ENCODE results near the gene BCL2L1. TPM values are rescaled to one million over a fixed set of nuclear protein-coding genes. Genes with fewer than 3 reads are reported as not detected.

Gene BCL2L1
- total and polyA plus RNA-seq, 2 experiments from 2014 or later = 56.3 to 83.8 TPM

DNA sequence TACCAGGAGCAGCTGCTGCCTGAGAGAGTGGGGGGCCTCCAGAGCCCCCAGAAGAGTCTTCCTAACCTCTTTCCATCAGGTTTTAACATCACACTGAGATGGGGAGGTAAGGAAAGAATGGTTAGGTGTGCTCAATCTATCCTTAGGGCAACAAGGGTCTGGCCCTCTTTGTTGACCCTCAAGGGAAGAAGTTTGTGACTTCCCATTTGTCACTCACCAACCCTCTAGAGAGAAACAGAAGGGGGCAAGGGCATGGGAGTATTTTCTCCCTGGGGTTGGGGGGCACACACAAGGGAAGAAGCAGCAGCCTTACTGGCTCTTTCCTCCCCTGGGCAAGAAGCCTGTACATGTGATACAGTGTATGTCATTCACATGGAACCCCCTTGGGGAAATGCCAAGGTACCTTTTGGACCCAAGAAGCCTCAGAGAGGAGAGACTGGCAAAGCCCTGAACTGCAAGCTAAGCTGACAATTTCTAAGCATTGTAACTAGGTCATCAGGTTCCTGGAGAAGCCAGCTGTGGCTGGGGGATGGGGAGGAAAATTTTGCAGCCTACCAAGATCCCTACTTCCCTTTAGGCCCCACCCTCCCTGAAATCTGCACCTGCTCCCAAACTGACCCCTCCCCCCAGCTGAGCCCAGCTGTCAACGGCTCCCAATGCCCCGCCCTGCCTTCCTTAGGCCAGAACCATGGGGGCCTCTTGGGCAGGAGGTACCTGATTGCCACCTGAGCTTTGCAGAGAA, 14.5 kb downstream of the BCL2L1 start:
- no peaks in the 10 kb centered on the region for H3K9me3 ChIP-seq (ENCODE audit: low read depth)
- peaks cover 21% of the 10 kb centered on the region for H3F3A ChIP-seq (ENCODE audit: insufficient read depth)
- DNase-seq = no peak
- no peak overlapping the region for H3K4me2 ChIP-seq (ENCODE audit: unreplicated experiment)
- H3K9me2 ChIP-seq (ENCODE audit: insufficient read depth) = no peaks in the 10 kb centered on the region
- peaks cover 12% of the 10 kb centered on the region for H3K36me3 ChIP-seq (ENCODE audit: low read depth)
- no peaks in the 10 kb centered on the region for H4K20me1 ChIP-seq (ENCODE audit: insufficient read depth)
- no peaks in the 10 kb centered on the region for H3K27me3 ChIP-seq (replicated peaks; ENCODE audit: insufficient read depth)
- TF ChIP-seq EZH2 (IDR thresholded peaks at IDR 0.05; ENCODE audit: insufficient read depth, poor library complexity, severe bottlenecking) (no peak), EZH2phosphoT487 (IDR thresholded peaks at IDR 0.05; ENCODE audit: insufficient read depth, low read depth) (no peak)
- peaks cover 94% of the 10 kb centered on the region for H3K79me2 ChIP-seq (ENCODE audit: insufficient read depth)
- no peak overlapping the region for H3K4me3 ChIP-seq
- H3K4me1 ChIP-seq (ENCODE audit: insufficient read depth) = peaks cover 38% of the 10 kb centered on the region
- H3K9ac ChIP-seq = no peak overlapping the region
- in situ Hi-C loops (cut with MboI) = no loop called here
- no peak overlapping the region for H3K27ac ChIP-seq
- WGBS, 2 experiments (ENCODE audit: low coverage in 1 of 2, low lambda C conversion rate in 2 of 2, missing lambda C conversion rate in 2 of 2) = 55 to 63% methylated on average over 2 of the region's 2 CpGs
- H2AFZ ChIP-seq = no peak overlapping the region

DNA sequence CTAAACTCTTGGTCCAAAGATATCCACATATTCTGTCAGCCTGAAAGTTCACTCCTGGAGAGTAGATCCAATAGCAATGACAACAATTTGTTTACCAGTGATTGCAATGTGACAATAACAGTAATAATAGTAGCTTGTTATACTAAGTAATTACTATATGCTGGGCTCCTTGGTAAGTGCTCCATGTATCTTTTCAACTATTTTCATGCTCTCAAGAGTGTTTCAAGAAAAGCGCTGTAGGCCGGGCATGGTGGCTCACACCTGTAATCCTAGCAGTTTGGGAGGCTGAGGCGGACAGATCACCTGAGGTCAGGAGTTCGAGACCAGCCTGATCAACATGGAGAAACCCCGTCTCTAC, 15.4 kb downstream of the BCL2L1 start:
- H3K9me2 ChIP-seq (ENCODE audit: insufficient read depth) = no peaks in the 10 kb centered on the region
- in situ Hi-C loops (cut with MboI) = no loop called here
- no peak for TF ChIP-seq EZH2phosphoT487 (IDR thresholded peaks at IDR 0.05; ENCODE audit: insufficient read depth, low read depth)
- TF ChIP-seq EZH2 (IDR thresholded peaks at IDR 0.05; ENCODE audit: insufficient read depth, poor library complexity, severe bottlenecking) = no peak

DNA sequence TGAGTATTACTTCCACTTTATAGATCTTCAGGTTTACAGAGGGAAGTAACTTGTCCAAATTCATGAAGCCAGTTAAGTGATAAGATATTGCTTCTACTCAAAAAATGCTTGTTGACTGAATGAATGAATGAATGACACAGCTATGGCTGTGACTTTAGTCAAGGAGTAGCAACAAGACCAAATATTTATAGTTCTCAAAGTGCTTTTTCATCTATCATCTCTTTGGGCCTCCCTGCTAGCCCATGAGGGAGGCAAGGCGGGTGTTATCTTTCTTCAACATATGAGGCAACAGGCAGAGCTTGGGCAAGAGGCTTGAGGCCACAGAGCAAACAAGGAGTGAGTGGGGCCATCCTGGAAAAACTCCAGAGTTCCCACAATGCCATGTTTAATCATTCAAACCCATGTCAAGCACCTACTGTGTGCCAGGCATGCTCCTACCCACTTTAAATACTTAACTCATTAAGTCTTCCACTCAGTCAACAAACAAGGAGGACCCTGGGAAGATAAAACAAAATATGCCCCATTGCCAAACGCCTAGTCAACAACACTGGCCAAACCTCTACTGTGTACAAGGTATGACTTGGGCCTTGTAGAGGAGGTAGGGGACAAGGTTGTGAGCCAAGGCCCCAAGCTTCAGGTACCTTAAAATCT, 15.9 kb downstream of the BCL2L1 start:
- Histone ChIP-seq H3K27ac (no peak overlapping the region), H4K20me1 (ENCODE audit: insufficient read depth) (no peaks in the 10 kb centered on the region), H3K4me1 (ENCODE audit: insufficient read depth) (peaks cover 24% of the 10 kb centered on the region), H3K4me3 (no peak overlapping the region), H3F3A (ENCODE audit: insufficient read depth) (peaks cover 7% of the 10 kb centered on the region), H3K79me2 (ENCODE audit: insufficient read depth) (peaks cover 100% of the 10 kb centered on the region), H2AFZ (no peak overlapping the region), H3K27me3 (replicated peaks; ENCODE audit: insufficient read depth) (no peaks in the 10 kb centered on the region), H3K9ac (no peak overlapping the region), H3K36me3 (ENCODE audit: low read depth) (peaks cover 9% of the 10 kb centered on the region), H3K9me2 (ENCODE audit: insufficient read depth) (no peaks in the 10 kb centered on the region), H3K9me3 (ENCODE audit: low read depth) (no peaks in the 10 kb centered on the region), H3K4me2 (ENCODE audit: unreplicated experiment) (no peak overlapping the region)
- DNase-seq = no peak
- TF ChIP-seq EZH2 (IDR thresholded peaks at IDR 0.05; ENCODE audit: insufficient read depth, poor library complexity, severe bottlenecking) = no peak
- TF ChIP-seq EZH2phosphoT487 (IDR thresholded peaks at IDR 0.05; ENCODE audit: insufficient read depth, low read depth) = no peak
- in situ Hi-C loops (cut with MboI) = no loop called here
- 93 to 100% methylated on average over 2 of the region's 2 CpGs for WGBS, 2 experiments (ENCODE audit: low coverage in 1 of 2, low lambda C conversion rate in 2 of 2, missing lambda C conversion rate in 2 of 2)

More for the DNA sequence above, 15.4 kb downstream of the BCL2L1 start:
- Histone ChIP-seq H3K36me3 (ENCODE audit: low read depth) (peaks cover 12% of the 10 kb centered on the region), H3K4me1 (ENCODE audit: insufficient read depth) (peaks cover 29% of the 10 kb centered on the region), H3K4me3 (no peak overlapping the region), H3K9ac (no peak overlapping the region), H2AFZ (no peak overlapping the region), H3K27ac (no peak overlapping the region), H3K79me2 (ENCODE audit: insufficient read depth) (peaks cover 100% of the 10 kb centered on the region), H3K4me2 (ENCODE audit: unreplicated experiment) (no peak overlapping the region), H3F3A (ENCODE audit: insufficient read depth) (peaks cover 12% of the 10 kb centered on the region), H4K20me1 (ENCODE audit: insufficient read depth) (no peaks in the 10 kb centered on the region), H3K27me3 (replicated peaks; ENCODE audit: insufficient read depth) (no peaks in the 10 kb centered on the region), H3K9me3 (ENCODE audit: low read depth) (no peaks in the 10 kb centered on the region)
- no peak for DNase-seq
- 99% methylated on average over 5 of the region's 5 CpGs for WGBS, 2 experiments (ENCODE audit: low coverage in 1 of 2, low lambda C conversion rate in 2 of 2, missing lambda C conversion rate in 2 of 2)

DNA sequence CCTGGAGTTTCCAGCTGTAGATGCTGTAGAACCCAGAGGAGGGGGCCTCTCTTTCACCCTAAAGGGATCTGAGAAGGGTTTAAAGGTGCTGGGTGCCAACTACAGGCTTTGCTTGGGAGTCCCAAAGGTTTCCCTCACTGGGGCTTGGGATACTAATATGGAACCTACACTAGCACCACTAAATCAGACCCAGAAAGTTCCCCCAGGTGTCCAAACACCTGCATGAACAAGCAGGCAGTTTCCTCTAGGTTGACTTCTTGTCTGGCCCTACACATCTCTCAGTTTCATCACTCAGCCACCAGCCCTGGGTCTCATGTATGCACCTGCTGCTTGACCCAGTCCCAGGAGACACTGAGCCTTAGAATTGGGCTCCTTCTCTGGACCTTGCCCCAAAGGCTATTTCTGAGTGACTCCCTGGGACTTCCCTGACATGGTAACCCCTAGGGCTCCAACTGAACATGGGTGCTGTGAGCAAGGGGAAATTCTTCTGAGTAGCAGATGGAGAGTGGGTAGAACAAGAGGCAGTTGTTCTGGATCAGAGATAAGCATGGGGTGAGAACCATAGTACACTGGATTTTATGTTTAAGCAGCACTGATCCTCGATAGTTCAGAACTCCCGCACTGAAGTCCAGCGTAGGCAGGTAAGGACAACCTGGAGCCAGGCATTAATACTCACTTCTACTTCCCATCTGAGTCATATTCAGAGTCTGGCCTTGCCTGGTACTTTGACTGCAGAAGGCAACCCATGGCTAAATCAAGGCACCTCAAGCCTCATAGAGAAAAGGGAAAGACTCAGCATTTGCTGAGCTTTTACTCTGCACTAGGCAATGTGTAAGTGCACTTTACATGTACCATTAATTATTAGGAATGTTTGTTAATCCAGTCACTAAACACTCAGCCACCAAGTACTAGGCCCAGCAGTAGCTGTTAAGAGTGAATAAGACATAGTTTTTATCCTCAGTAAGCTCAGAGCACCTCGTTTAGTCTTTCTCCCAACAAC, 16.8 kb downstream of the BCL2L1 start:
- Histone ChIP-seq H2AFZ (no peak overlapping the region), H4K20me1 (ENCODE audit: insufficient read depth) (no peaks in the 10 kb centered on the region), H3K9ac (no peak overlapping the region), H3K4me3 (no peak overlapping the region), H3K36me3 (ENCODE audit: low read depth) (peaks cover 13% of the 10 kb centered on the region), H3K9me3 (ENCODE audit: low read depth) (no peaks in the 10 kb centered on the region), H3F3A (ENCODE audit: insufficient read depth) (peaks cover 6% of the 10 kb centered on the region), H3K79me2 (ENCODE audit: insufficient read depth) (peaks cover 100% of the 10 kb centered on the region), H3K9me2 (ENCODE audit: insufficient read depth) (no peaks in the 10 kb centered on the region), H3K4me2 (ENCODE audit: unreplicated experiment) (no peak overlapping the region), H3K27ac (no peak overlapping the region), H3K27me3 (replicated peaks; ENCODE audit: insufficient read depth) (no peaks in the 10 kb centered on the region), H3K4me1 (ENCODE audit: insufficient read depth) (peaks cover 16% of the 10 kb centered on the region)
- in situ Hi-C loops (cut with MboI) = no loop called here
- TF ChIP-seq EZH2 (IDR thresholded peaks at IDR 0.05; ENCODE audit: insufficient read depth, poor library complexity, severe bottlenecking) (no peak), EZH2phosphoT487 (IDR thresholded peaks at IDR 0.05; ENCODE audit: insufficient read depth, low read depth) (no peak)
- no peak for DNase-seq
- WGBS, 2 experiments (ENCODE audit: low coverage in 1 of 2, low lambda C conversion rate in 2 of 2, missing lambda C conversion rate in 2 of 2) = 80 to 86% methylated on average over 4 of the region's 4 CpGs
